AG04449 (cell line): ENCODE data around the gene CNNM2.
A peak's percentile ranks its signal among the peaks of the same experiment; 100 is the strongest.

Experiments used
- CTCF ChIA-PET: fragments of 350-600 bp; formaldehyde crosslinking; extraction: SDS; loops from one replicate; lab custom pipeline; 2021; ENCODE audit warnings: antibody characterized with exemption; lab: Yijun Ruan, JAX
- POLR2A ChIA-PET: fragments of 400-600, 350-600 bp; formaldehyde crosslinking; extraction: SDS; loops from one replicate; lab custom pipeline; 2020; ENCODE audit warnings: antibody characterized with exemption, inconsistent platforms; lab: Yijun Ruan, JAX
- DNase-seq: peaks from one replicate; pipeline ENCODE4 v3.0.0-alpha.2; 2010; ENCODE audit warnings: low read depth, low spot score
- H3K4me3 ChIP-seq: 2 replicates; pipeline ENCODE4 v1.5.1; 2011; ENCODE audit warnings: low read depth, mild to moderate bottlenecking, control low read depth, low read length
- TF ChIP-seq, protein P1 (sequence below): IDR thresholded peaks from one replicate; pipeline ENCODE4 v1.5.1; 2011; ENCODE audit warnings: mild to moderate bottlenecking, moderate library complexity, low read length, control low read depth, inconsistent platforms; ENCODE audit not compliant: insufficient read depth; ENCODE audit errors: missing control alignments

The CNNM2 gene

DNA sequence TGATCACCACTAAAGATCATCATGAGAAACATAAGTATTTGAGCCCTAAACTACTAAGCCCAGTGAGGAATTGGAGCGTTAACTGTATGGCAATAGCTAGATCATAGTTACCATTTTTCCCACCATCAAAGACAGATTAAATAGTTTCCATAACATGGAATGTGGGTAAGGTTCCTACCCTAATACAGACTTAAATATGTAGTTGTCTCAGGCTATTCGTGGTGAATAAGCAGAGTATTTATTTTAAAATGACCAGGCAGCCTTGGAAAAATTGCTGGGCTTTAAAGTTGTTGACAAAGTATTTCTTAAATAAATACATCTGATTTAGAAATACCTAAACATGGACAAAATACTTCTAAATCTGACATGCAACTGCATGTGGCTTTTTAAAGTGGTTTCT is 168.2 kb downstream of the CNNM2 start:
- POLR2A ChIA-PET, result interaction anchor here (0.6 to 1.1 kb wide), 2 partner anchors 145 to 168 kb away, joined by 3 to 6 read pairs; partner anchors contain the start of gene CNNM2
- TF ChIP-seq, protein P1, sequence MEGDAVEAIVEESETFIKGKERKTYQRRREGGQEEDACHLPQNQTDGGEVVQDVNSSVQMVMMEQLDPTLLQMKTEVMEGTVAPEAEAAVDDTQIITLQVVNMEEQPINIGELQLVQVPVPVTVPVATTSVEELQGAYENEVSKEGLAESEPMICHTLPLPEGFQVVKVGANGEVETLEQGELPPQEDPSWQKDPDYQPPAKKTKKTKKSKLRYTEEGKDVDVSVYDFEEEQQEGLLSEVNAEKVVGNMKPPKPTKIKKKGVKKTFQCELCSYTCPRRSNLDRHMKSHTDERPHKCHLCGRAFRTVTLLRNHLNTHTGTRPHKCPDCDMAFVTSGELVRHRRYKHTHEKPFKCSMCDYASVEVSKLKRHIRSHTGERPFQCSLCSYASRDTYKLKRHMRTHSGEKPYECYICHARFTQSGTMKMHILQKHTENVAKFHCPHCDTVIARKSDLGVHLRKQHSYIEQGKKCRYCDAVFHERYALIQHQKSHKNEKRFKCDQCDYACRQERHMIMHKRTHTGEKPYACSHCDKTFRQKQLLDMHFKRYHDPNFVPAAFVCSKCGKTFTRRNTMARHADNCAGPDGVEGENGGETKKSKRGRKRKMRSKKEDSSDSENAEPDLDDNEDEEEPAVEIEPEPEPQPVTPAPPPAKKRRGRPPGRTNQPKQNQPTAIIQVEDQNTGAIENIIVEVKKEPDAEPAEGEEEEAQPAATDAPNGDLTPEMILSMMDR, result no peak
- no peak overlapping the region for H3K4me3 ChIP-seq
- peak; percentile 19 for DNase-seq
- CTCF ChIA-PET, result interaction anchor here (0.7 to 5.1 kb wide), 8 partner anchors 9 to 169 kb away, joined by 3 to 30 read pairs (median 4); partner anchors contain the start of gene RPEL1

DNA sequence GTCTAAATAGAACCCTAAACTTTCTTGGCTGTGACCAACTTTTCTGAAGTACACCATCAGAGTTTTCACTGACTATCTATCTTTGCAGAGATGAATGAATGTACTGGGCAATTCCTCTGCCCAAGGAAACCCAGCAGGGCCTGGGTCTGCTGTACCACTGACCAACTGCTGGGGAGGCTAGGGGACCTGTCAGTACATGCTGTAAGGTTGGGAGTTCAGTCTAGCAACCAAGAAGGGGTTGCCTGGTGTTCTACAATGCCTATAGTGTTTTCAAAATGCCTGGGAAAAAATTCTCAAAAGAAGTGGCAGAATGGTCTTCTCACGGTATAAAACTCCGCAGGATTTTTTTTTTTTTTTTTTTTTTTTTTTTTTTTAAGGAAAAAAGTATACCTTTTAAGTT is 168.7 kb downstream of the CNNM2 start:
- DNase-seq, result no peak
- POLR2A ChIA-PET, result interaction anchor here (1.1 kb wide), 1 partner anchor 169 kb away, joined by 3 read pairs; the partner anchor contains the start of gene CNNM2
- TF ChIP-seq, protein P1, result no peak
- no peak overlapping the region for H3K4me3 ChIP-seq
- CTCF ChIA-PET, result interaction anchor here (1.0 to 5.1 kb wide), 5 partner anchors 9 to 169 kb away, joined by 3 to 30 read pairs (median 5); partner anchors contain the start of genes CNNM2 and RPEL1

- ChIA-PET POLR2A (no interaction called here), CTCF (interaction anchor here (1.4 to 2.1 kb wide), 4 partner anchors 12 to 255 kb away, joined by 3 to 8 read pairs (median 6); no protein-coding TSS in a partner anchor)
- TF ChIP-seq, protein P1, result no peak
- DNase-seq, result no peak
- no peak overlapping the region for H3K4me3 ChIP-seq
Measured at GRCh38 chr10:103089493-103089892, 171.4 kb downstream of the CNNM2 start.

DNA sequence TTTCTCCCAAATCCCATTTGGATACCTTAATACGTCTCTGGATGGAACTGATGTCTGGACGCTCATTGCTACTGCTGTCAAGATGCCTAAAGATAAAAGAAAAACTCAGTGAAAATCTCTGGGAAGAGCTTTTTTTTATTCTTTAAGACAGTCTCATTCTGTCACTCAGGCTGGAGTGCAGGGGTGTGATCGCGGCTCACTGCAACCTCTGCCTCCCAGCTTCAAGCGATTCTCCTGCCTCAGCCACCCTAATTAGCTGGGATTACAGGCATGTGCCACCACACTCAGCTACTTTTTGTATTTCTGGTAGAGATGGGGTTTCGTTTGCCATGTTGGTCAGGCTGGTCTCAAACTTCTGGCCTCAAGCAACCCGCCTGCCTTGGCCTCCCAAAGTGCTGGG is 172.8 kb downstream of the CNNM2 start:
- CTCF ChIA-PET, result interaction anchor here (1.4 to 2.1 kb wide), 5 partner anchors 13 to 256 kb away, joined by 3 to 8 read pairs (median 6); no protein-coding TSS in a partner anchor
- DNase-seq, result no peak
- POLR2A ChIA-PET, result no interaction called here
- TF ChIP-seq, protein P1, result no peak
- no peak overlapping the region for H3K4me3 ChIP-seq

GRCh38 chr10:103095005-103095404 is 176.9 kb downstream of the CNNM2 start:
- ChIA-PET CTCF (interaction anchor here (1.2 to 1.6 kb wide), 4 partner anchors 16 to 149 kb away, joined by 5 to 11 read pairs (median 6); no protein-coding TSS in a partner anchor), POLR2A (interaction anchor here (0.6 kb wide), 1 partner anchor 192 kb away, joined by 3 read pairs; no protein-coding TSS in a partner anchor)
- H3K4me3 ChIP-seq, result no peak overlapping the region
- DNase-seq, result no peak
- TF ChIP-seq, protein P1, result no peak

- POLR2A ChIA-PET, result no interaction called here
- CTCF ChIA-PET, result interaction anchor here (1.4 to 1.6 kb wide), 3 partner anchors 15 to 148 kb away, joined by 6 to 11 read pairs (median 7); no protein-coding TSS in a partner anchor
- H3K4me3 ChIP-seq, result no peak overlapping the region
- no peak for DNase-seq
- TF ChIP-seq, protein P1, result no peak
Measured at GRCh38 chr10:103096130-103096529, 178.0 kb downstream of the CNNM2 start.
